ENCODE data around the gene CD6. TPM values are rescaled to one million over a fixed set of nuclear protein-coding genes. Genes with fewer than 3 reads are reported as not detected.

Gene CD6
- total and polyA plus RNA-seq, 10 of the 15 experiments (the other 5 are each of a cell fraction or from before 2014, with no cell fraction given), result 0.37 to 17.6 (median 6.2) TPM

GRCh38 chr11:61054927-61055562 lies 83.6 kb downstream of the CD6 start:
- no TSS peak for BruUV-seq (replicated peaks)
- peaks cover 6% of the 10 kb centered on the region; the same call in 1 of the 2 replicates for H3K4me1 ChIP-seq (ENCODE audit: control insufficient read depth, insufficient read depth, low read length)
- no peak for DNase-seq (ENCODE audit: low read depth, low spot score)
- TF ChIP-seq CTCF (IDR thresholded peaks at IDR 0.05 in 2 of 3, conservative IDR thresholded peaks at IDR 0.05 in 1 of 3; ENCODE audit: control insufficient read depth in 2 of 3, extremely low read depth in 1 of 3, insufficient read depth in 1 of 3, low read depth in 3 of 3, low read length in 3 of 3) (no peak), ZNF207 (IDR thresholded peaks at IDR 0.05; ENCODE audit: borderline replicate concordance) (no peak), PAX5 (IDR thresholded peaks at IDR 0.05; ENCODE audit: borderline replicate concordance, low read depth, low read length) (no peak), SMAD1 (IDR thresholded peaks at IDR 0.05; ENCODE audit: low read depth, partially characterized antibody) (no peak), BCL3 (IDR thresholded peaks at IDR 0.05; ENCODE audit: borderline replicate concordance, insufficient read depth, low read depth, low read length, poor library complexity, severe bottlenecking) (no peak), ESRRA (IDR thresholded peaks at IDR 0.05; ENCODE audit: low read length) (no peak), SKIL (IDR thresholded peaks at IDR 0.05; ENCODE audit: low read depth, poor library complexity, severe bottlenecking) (no peak), REST (IDR thresholded peaks at IDR 0.05; ENCODE audit: low read depth, low read length) (no peak), ZNF217 (IDR thresholded peaks at IDR 0.05) (no peak), PBX3 (IDR thresholded peaks at IDR 0.05; ENCODE audit: insufficient replicate concordance, low read depth, low read length) (no peak), PML (IDR thresholded peaks at IDR 0.05; ENCODE audit: low read length) (no peak), KLF5 (IDR thresholded peaks at IDR 0.05; ENCODE audit: partially characterized antibody) (no peak)

More at GRCh38 chr11:61054927-61055562, 83.6 kb downstream of the CD6 start:
- Histone ChIP-seq H3K4me2 (ENCODE audit: control insufficient read depth, insufficient read depth) (no peak overlapping the region), H4K20me1 (ENCODE audit: control insufficient read depth, insufficient read depth) (no peaks in the 10 kb centered on the region), H3K27me3 (replicated peaks in 1 of 2; ENCODE audit: control insufficient read depth in 2 of 2, insufficient read depth in 2 of 2, low read length in 1 of 2) (no peaks in the 10 kb centered on the region), H3K36me3 (ENCODE audit: control insufficient read depth in 2 of 2, insufficient read depth in 2 of 2, low read length in 1 of 2) (0 out of 4 replicates have a peak, but pooled peaks cover 0 to 2% of the 10 kb centered on the region in 2 experiments), H3K9ac (ENCODE audit: control insufficient read depth, insufficient read depth, low read length) (no peak overlapping the region), H2AFZ (ENCODE audit: control insufficient read depth, low read depth, low read length) (no peak overlapping the region), H3K79me2 (ENCODE audit: control insufficient read depth, insufficient read depth, low read length) (no peaks in the 10 kb centered on the region), H3K9me3 (replicated peaks; ENCODE audit: control insufficient read depth, insufficient read depth, low read length) (no peaks in the 10 kb centered on the region), H3K27ac (ENCODE audit: control insufficient read depth, insufficient read depth) (no peak overlapping the region), H3K4me3 (no peak overlapping the region)
- in situ Hi-C loops (cut with MboI) (no loop called here), intact Hi-C loops (cut with micrococcal nuclease; ENCODE audit: unreplicated experiment) (no loop called here)
- FAIRE-seq (no peak), ATAC-seq (no peak)
- POLR2A ChIA-PET, result no interaction called here
- RAD21 ChIA-PET (ENCODE audit: unreplicated experiment), result interaction anchor here (0.7 to 1.5 kb wide), 4 partner anchors 10 to 139 kb away, joined by 3 to 5 read pairs (median 3); no protein-coding TSS in a partner anchor
- WGBS (ENCODE audit: insufficient coverage, insufficient replicate concordance, low lambda C conversion rate, missing lambda C conversion rate), result 38% methylated on average over 16 of the region's 16 CpGs
- SMC1A ChIA-PET (ENCODE audit: uncharacterized antibody, unreplicated experiment), result interaction anchor here (1.0 to 1.5 kb wide), 5 partner anchors 13 to 110 kb away, joined by 3 to 5 read pairs (median 3); no protein-coding TSS in a partner anchor
- CTCF ChIA-PET, result interaction anchor here (0.8 to 5.2 kb wide), 3 partner anchors 8 to 132 kb away, joined by 3 to 25 read pairs (median 6); no protein-coding TSS in a partner anchor
